NCI-H345 treated with DMSO at 0.1 percent for 48 hours (cell line): ENCODE measurements around the gene FAM163A.
"Not testable (repeated sequence)": the region's sequence is repeated elsewhere in the genome, so short reads cannot be mapped to it uniquely, and the experiment has no call there.

ENCODE experiments used
- DNase-seq: peaks from one replicate; lab custom pipeline; 2025; ENCODE audit not compliant: unreplicated experiment; lab: John Stamatoyannopoulos, UW

FAM163A gene

GRCh38 chr1:179788259-179788658 lies 45.2 kb downstream of the FAM163A start:
- DNase-seq, result no peak

GRCh38 chr1:179793281-179793680 lies 50.2 kb downstream of the FAM163A start:
- DNase-seq, result no peak

GRCh38 chr1:179794146-179794545 lies 51.1 kb downstream of the FAM163A start:
- no peak for DNase-seq

- DNase-seq, result no peak
Measured at GRCh38 chr1:179794669-179795068, 51.6 kb downstream of the FAM163A start.

- DNase-seq, result no peak
Measured at GRCh38 chr1:179798213-179798863, 55.2 kb downstream of the FAM163A start.

- DNase-seq, result no peak
Measured at GRCh38 chr1:179798864-179799516, 55.9 kb downstream of the FAM163A start.

GRCh38 chr1:179800481-179800880 lies 57.4 kb downstream of the FAM163A start:
- no peak for DNase-seq

- no peak for DNase-seq
Measured at GRCh38 chr1:179803104-179803503, 60.0 kb downstream of the FAM163A start.

- no peak for DNase-seq
Measured at GRCh38 chr1:179803918-179804317, 60.8 kb downstream of the FAM163A start.

GRCh38 chr1:179804417-179804816 lies 61.3 kb downstream of the FAM163A start:
- DNase-seq, result not testable (repeated sequence)

- no peak for DNase-seq
Measured at GRCh38 chr1:179805291-179806195, 62.5 kb downstream of the FAM163A start.

GRCh38 chr1:179806333-179806732 lies 63.2 kb downstream of the FAM163A start:
- no peak for DNase-seq

- DNase-seq, result no peak
Measured at GRCh38 chr1:179807291-179807690, 64.2 kb downstream of the FAM163A start.

GRCh38 chr1:179807691-179808485 lies 64.8 kb downstream of the FAM163A start:
- no peak for DNase-seq

GRCh38 chr1:179808503-179808902 lies 65.4 kb downstream of the FAM163A start:
- DNase-seq, result no peak

- peak; percentile 64 for DNase-seq
Measured at GRCh38 chr1:179809506-179810366, 66.6 kb downstream of the FAM163A start.

- DNase-seq, result no peak
Measured at GRCh38 chr1:179810367-179810715, 67.2 kb downstream of the FAM163A start.

GRCh38 chr1:179812501-179813292 lies 69.6 kb downstream of the FAM163A start:
- no peak for DNase-seq
